Glomerular visceral epithelial cell (primary cell): Measurements from ENCODE around the gene RIMBP3C.
"Not testable (repeated sequence)": the region's sequence is repeated elsewhere in the genome, so short reads cannot be mapped to it uniquely, and the experiment has no call there.

Source experiments
- DNase-seq: peaks from one replicate; pipeline ENCODE4 v3.0.0-alpha.2; 2016; ENCODE audit errors: extremely low spot score

Gene RIMBP3C

DNA sequence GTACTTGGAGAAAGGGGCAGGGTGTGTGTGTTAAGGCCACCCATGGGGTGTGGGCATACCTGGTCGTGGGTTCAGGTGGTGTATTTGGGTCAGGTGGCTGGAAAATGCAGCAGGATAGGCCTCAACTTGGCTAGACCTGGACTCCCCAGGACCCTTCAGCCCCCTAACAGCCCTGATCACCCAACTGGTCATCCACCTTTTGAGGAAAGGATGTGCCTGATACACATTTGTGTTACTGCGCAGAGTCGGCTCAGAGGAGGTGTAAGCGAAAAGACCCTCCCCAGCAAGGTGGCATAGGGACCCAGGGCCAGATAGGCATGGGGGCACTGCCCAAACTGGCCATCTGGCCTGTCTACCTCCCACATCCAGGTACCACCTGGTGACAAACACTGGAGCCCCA is at the start of gene RIMBP3C:
RIMBP3C (minus strand) TSS at position 101 of the 400 bp plus-strand sequence. CDS start 485 bp downstream, outside the sequence.
- DNase-seq, result not testable (repeated sequence)

- DNase-seq, result no peak
These were observed 48.0 kb upstream of the RIMBP3C start for GRCh38 chr22:21599053-21599893.

DNA sequence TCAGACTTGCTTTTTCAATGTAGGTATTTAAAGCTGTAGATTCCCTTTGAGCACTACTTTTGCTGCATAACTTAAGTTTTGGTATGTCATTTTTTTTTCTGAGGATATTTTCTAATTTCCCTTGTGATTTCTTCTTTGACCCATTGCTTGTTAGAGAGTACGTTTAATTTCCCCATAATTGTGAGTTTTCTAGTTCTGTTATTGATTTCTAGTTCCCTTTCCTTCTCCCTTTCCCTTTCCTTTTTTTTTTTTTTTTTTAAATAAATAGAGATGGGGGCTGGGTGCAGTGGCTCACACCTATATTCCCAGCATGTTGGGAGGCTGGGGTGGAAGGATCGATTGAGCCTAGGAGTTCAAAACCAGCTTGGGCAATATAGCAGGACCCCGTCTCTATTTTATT is 47.0 kb upstream of the RIMBP3C start:
- DNase-seq, result no peak

DNA sequence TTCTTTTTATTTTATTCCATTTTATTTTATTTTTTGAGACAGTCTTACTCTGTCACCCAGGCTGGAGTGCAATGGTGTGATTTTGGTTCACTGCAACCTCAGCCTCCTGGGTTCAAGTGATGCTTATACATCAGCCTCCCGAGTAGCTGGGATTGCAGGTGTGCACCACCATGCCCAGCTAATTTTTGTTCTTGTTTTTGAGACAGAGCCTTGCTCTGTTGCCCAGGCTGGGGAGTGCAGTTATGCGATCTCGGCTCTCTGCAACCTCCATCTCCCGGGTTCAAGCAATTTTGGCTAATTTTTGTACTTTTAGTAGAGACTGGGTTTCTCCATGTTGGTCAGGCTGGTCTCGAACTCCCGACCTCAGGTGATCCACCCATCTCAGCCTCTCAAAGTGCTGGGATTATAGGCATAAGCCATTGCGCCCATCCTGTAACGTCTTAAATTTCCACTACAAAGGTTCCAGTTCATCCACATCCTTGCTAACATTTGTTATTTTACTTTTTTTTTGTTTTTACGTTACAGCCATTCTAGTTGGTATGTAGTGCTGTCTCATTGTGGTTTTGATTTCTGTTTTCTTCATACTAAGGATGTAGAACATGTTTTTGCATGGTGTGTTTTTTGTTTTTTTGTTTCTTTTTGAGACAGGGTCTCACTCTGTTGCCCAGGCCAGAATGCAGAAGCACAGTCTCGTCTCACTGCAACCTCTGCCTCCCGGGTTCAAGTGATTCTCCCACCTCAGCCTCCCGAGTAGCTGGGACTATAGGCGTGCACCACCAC is 45.3 kb upstream of the RIMBP3C start:
- not testable (repeated sequence) for DNase-seq

DNA sequence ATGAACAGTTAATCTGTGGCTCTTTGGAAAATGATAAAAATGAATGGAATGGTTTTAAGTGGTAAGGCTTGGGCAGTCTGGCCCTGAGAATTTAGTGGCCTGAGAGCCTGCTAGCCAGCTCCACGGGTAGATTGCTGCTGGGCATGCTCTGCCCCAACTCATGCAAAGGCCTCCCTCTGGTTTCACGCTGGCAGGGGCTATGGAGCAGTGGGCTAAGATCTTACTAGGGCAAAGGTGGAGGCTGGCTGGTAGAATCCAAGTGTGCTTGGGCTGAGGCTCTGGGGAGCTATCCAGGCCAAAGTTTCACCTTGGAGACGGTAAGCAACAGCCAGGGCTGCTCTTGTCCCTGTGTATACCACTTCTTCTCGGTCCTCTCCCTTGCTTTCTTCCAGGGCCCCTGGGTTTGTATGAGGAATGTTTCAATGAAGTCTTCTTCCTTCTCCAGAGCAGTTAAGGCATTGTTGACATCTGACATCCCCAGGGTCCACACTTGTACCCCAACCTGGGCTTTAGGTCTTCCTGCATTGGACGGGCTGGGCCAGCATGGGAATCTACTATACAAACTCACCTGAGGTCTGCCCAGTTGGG is 43.7 kb upstream of the RIMBP3C start:
- DNase-seq, result no peak

- DNase-seq, result no peak
These were observed 42.4 kb upstream of the RIMBP3C start for GRCh38 chr22:21593406-21594232.

DNA sequence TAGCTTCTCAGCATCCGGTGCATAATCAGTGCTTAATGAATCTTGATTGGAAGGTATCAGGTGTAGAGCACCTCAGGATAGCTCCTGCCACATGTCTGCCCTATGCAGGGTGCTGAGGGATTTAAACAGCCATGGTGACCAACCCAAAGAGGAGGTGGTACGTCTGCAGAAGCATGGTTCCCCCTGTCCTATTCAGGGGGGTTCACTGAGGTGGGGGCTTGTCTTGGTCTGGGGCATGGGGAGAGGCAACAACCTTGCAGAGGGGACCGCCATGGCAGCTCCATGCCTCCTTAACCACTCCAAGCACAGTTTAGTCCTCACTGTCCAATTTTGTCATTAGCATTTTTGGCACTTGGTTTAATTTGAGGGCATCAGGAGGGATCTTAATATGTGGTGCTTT is 41.2 kb upstream of the RIMBP3C start:
- no peak for DNase-seq

- no peak for DNase-seq
These were observed 40.4 kb upstream of the RIMBP3C start for GRCh38 chr22:21591695-21592094.

DNA sequence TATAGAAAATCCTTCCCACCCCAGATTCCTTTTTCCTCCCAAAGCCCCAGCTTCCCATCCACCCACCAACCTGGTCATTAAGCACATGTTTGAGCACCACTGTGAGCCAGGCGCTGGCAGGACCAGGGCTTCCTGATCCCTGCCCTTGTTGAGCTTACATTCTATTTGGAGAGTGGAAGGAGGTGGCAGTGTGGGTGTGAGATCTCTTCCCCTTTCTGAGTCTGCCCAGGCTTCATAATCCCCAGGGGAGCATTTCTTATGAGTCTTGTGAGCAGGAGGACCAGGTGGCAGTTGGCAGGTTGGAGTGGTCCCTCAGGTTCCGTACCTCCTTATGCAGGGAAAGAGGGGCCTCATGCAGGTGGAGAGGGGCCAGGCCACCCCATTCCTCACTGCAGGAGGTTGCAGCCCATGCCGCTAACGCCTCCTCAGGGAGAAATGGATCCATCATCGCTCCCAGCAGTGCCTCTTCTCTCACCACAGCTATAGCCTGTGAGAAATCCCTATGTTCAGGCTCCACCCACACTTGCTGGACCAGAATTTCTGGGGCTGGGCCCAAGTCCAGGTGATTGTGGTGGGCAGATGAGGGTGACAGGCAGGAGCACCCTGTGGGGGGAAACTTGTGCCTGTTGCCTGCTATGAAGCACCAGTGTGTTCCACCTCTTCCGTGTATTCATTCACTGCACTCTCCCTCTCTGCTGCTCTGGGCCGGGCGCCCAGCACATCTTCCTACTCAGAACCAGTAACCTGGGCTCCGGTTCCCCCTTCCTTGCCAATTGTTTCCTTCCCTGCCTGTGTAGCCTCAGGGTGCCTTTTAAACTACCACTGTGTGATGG is 39.8 kb upstream of the RIMBP3C start:
- DNase-seq, result no peak

DNA sequence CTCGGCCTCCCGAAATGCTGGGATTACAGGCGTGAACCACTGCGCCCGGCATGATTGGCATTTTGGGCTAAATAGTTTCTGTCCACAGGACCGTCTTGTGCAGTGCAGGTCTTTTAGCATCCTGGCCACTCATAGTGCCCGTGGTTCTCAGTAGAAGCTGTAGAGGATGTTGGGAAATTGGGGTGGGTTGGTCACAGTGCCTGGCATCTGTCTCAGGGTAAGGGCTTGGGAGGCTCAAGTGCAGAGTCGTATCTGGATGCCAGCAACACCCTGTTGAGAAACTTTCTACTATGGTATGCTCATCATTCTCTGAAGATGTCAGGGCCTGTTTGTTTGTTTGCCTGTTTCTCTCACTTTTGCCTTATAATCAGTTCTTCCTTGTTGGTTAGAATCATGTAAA is 38.1 kb upstream of the RIMBP3C start:
- DNase-seq, result no peak

GRCh38 chr22:21587803-21588611 is 36.7 kb upstream of the RIMBP3C start:
- DNase-seq, result no peak

GRCh38 chr22:21585389-21585788 is 34.1 kb upstream of the RIMBP3C start:
- no peak for DNase-seq

- no peak for DNase-seq
These were observed 31.8 kb upstream of the RIMBP3C start for GRCh38 chr22:21582801-21583740.

DNA sequence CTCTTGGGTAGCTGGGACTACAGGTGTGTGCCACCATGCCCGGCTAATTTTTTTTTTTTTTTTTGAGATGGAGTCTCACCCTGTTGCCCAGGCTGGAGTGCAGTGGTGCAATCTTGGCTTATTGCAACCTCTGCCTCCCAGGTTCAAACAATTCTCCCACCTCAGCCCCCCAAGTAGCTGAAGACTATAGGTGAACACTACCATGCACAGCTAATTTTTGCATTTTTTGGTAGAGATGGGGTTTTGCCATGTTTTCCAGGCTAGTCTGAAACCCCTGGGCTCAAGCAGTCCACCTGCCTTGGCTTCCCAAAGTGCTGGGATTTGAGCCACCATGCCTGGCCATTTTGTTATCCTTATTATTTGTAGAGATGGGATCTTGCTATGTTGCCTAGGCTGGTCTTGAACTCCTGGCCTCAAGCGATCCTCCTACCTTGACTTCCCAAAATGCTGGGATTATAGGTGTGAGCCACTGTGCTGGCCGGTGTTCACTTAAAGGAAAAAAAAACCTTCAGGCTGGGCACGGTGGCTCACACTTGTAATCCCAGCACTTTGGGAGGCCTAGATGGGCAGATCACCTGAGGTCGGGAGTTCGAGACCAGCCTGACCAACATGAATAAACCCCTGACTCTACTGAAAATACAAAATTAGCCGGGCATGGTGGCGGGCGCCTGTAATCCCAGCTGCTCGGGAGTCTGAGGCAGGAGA is 29.9 kb upstream of the RIMBP3C start:
- not testable (repeated sequence) for DNase-seq

- not testable (repeated sequence) for DNase-seq
These were observed 29.4 kb upstream of the RIMBP3C start for GRCh38 chr22:21580623-21581007.

GRCh38 chr22:21579474-21579851 is 28.2 kb upstream of the RIMBP3C start:
- DNase-seq, result no peak

DNA sequence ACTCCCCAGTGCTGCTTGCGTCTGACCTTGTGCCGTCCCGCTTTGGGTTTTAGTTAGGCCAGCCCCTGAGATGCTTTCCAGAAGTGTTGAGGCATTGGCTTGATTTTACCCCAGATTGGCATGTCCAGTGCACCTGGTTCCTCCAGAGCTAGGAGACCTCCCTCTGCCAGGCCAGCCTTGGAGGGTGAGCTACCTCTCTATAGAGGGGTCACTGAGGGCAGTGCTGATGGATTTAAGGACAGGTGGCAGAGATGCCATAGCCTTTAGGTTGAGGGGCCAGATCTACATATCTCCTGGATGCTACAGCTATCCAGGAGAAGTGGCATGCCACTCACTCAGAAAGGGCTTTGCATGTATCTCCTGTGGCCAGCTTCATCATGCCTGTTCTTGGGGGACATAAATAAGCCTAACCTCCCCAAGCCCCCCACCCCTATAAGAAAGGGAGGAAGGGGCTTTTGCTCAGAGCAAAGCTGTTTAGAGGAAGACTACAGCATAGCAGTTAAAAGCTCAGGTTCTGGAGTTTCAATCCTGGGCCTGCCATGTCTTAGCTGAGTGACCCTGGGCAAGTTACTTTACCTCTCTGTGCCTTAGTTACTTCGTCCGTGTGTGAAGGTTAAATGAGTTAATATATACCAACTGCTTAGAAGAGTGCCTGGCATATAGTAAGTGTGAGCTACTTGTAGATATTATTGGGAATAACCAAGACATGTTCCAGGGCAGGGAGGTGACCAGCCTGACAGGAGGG is 22.7 kb upstream of the RIMBP3C start:
- DNase-seq, result no peak
